ENCODE data around the gene CBX3.
"Not testable (repeated sequence)": the region's sequence is repeated elsewhere in the genome, so short reads cannot be mapped to it uniquely, and the experiment has no call there.

- TF ChIP-seq USF1 (IDR thresholded peaks at IDR 0.05; ENCODE audit: borderline replicate concordance, extremely low read length, insufficient read depth, low read depth, low read length); CTCF (IDR thresholded peaks at IDR 0.05 in 2 of 3, conservative IDR thresholded peaks at IDR 0.05 in 1 of 3; ENCODE audit: control insufficient read depth in 2 of 3, extremely low read depth in 1 of 3, insufficient read depth in 1 of 3, low read depth in 3 of 3, low read length in 3 of 3); ELK1 (IDR thresholded peaks at IDR 0.05; ENCODE audit: low read depth, low read length); ETV6 (conservative IDR thresholded peaks at IDR 0.05 in 1 of 2, IDR thresholded peaks at IDR 0.05 in 1 of 2; ENCODE audit: borderline replicate concordance in 1 of 2, low read depth in 1 of 2): not testable (repeated sequence)
Measured at GRCh38 chr7:26177269-26177668, 24.3 kb upstream of the CBX3 start.

Data from GM12878 (cell line).